Coronary artery (tissue), 2 donors: ENCODE results near the gene MRTFA.

Experiments used
- DNase-seq: peaks from one replicate; pipeline ENCODE4 v3.0.0-alpha.2; 2017; ENCODE audit warnings: low spot score
- H3K27ac ChIP-seq, 2 donors: fragments of 200-600 bp; sonication (generic); one replicate each; pipeline ENCODE4 v1.5.1; 2016 to 2019
- H3K4me3 ChIP-seq: fragments of 200-600 bp; sonication (generic); 2 replicates; pipeline ENCODE4 v1.5.1; 2016; ENCODE audit warnings: mild to moderate bottlenecking, moderate library complexity
- TF ChIP-seq, protein P1 (sequence below): fragments of 200-600 bp; sonication (generic); IDR thresholded peaks from one replicate; pipeline ENCODE4 v1.5.1; 2019; ENCODE audit warnings: antibody characterized with exemption

The MRTFA gene

DNA sequence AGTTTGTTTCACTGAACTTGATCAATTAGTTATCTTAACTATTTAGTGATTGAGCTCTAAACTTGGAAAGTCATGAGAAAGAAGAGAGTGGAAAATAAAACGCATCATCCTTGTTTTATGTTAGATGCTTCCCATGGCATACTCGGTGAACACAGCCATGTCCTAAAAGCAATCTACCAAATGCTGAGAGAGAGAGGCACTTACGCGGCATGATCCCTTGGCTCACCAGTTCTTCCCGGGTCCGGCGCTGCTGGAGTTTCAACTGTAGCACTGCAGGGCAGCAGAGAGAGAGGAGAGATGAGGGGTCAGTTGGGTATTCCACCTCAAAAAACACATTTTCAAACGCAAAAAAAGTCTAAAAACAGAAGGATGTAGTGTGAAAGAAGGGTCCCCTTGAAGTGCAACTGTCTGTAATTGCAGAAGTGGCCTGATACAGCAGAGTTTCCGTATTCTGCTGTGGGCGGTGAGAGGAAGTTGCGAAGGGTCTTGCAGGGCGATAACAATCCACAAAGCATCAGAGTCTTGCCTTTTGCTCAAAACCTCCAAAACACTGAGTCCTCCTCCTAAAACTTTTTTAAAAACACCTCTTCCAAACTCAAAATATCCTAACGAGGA lies 173.4 kb downstream of the MRTFA start:
- TF ChIP-seq, protein P1, sequence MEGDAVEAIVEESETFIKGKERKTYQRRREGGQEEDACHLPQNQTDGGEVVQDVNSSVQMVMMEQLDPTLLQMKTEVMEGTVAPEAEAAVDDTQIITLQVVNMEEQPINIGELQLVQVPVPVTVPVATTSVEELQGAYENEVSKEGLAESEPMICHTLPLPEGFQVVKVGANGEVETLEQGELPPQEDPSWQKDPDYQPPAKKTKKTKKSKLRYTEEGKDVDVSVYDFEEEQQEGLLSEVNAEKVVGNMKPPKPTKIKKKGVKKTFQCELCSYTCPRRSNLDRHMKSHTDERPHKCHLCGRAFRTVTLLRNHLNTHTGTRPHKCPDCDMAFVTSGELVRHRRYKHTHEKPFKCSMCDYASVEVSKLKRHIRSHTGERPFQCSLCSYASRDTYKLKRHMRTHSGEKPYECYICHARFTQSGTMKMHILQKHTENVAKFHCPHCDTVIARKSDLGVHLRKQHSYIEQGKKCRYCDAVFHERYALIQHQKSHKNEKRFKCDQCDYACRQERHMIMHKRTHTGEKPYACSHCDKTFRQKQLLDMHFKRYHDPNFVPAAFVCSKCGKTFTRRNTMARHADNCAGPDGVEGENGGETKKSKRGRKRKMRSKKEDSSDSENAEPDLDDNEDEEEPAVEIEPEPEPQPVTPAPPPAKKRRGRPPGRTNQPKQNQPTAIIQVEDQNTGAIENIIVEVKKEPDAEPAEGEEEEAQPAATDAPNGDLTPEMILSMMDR: no peak
- DNase-seq: no peak
- peak overlapping the region; percentile 30 for H3K4me3 ChIP-seq
- H3K27ac ChIP-seq: peak overlapping the region in 1 of 2 donors; percentile 53

DNA sequence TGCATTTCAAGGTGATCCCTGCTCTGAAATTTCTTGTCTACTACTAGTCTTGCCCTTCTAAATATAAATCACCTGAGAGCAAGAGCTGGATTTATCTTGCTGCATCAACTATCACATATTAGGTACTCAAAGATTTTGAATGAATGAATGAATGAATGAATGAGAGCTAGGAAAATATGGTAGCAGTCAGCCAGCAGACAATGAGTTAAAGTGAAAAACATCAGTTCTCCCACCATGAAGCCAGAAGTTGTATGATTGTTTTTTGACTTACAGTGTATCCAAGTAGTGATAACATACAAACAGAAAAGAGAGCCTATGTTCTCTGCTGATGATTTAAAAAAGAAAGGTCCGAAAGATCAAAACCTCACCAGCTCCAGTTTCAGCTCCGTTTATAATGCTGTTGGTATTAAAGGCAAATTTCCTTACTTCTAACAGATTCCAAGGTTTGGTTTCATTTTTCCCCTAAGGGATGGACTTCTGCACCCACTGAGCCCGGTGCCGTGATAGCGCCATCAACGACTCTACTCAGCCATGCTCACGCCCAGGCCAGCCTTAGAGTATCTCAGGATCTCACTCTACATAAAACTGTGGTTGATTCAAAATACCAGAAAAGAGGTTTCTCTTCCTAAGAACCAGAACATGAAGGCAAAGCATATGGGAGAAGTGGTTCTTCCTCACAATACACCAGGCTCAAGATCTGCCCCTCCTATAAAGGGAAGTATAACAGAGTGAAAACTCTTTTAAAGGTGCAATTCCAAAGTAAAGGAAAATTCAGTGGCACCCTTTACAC lies 174.1 kb downstream of the MRTFA start:
- no peak for DNase-seq
- peak overlapping the region; percentile 30 for H3K4me3 ChIP-seq
- H3K27ac ChIP-seq: no peak overlapping the region
- TF ChIP-seq, protein P1: no peak

DNA sequence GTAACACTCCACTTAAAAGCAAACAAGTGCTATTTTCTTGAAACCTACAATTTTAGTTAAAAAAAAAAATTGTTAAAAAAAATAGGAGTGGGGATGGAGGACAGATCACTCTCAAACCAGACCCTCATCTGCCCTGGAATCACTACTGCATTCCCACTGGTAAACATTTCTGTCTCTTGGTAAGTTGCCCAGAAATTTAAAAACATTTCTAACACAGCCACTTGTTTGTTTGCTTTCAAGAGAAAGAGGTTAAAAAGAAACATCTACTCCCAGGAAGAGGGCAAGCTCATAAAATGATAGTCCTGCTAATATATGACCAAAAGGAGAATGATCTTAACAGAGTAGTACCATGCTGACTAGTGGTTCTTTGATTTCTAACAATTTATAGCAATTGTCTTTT lies 182.8 kb downstream of the MRTFA start:
- TF ChIP-seq, protein P1: no peak
- no peak for DNase-seq
- Histone ChIP-seq H3K4me3 (no peak overlapping the region), H3K27ac (no peak overlapping the region)

DNA sequence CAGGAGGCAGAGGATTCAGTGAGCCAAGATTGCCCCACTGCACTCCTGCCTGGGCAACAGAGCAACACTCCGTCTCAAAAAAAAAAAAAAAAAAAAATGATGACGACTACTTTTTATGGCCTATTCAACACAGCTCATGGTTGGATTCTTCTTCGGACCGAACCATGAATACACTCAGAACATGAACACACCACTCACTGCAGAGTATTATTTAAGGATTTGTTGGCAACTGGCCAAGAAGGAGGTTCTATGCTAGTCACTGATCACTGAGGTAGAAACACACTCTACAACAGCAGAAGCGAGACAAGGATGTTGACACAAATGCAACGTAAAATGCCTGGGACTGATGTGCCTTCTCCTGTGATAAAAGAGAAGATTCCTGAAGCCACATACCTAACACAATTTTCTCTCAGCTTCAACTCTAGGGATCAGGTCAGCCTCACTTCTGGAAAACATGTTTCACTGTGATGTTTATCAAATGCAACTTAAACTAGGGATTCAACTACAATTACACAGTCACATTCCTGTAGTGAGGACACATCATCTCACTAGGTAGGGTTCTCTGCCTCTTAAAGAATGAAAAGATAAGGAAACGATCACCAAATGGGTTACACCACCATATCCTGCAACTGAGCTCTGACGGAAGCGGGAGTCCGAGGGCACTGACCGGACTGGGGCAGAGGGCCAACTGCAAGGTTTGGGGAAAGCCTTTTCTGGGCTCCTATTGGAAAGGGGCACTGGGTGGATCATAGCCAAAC lies 183.6 kb downstream of the MRTFA start:
- Histone ChIP-seq H3K27ac (no peak overlapping the region), H3K4me3 (no peak overlapping the region)
- no peak for DNase-seq
- TF ChIP-seq, protein P1: no peak

DNA sequence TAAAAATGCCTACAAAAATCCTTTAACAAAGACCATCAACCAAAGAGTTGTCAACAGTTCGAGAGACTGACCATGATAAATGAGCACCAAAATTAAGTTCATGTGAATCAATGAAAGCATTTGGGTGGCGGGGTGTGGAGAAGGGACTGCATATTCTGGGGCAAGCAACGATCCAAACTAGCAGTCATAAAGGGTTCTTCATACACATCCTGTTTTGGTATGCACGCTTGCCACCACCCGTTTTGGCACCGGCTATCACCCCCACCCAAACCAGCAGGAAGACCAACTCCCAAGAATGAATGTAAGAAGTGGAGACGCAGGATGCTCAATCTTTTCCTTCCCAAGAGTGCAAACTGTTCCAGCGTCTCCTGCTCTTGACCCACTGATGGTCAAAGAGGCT lies 185.3 kb downstream of the MRTFA start:
- Histone ChIP-seq H3K27ac (peak overlapping the region in 1 of 2 donors; percentile 30), H3K4me3 (no peak overlapping the region)
- TF ChIP-seq, protein P1: no peak

DNA sequence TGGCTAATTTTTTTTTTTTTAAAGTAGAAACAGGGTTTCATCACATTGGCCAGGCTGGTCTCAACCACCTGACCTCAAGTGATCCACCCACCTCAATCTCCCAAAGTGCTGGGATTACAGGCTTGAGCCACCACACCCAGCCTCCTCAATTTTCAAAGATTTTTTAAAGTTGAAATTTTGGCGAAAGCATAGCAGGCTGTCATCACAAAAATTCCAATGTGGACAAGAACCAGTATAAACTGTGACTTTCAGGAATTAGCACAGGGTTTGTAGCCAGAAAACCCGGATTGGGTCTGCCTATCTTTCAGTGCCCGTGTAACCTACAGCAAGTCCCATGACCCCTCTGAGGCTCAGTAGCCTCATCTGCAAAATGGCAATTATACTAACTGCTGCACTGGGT lies 185.9 kb downstream of the MRTFA start:
- DNase-seq: no peak
- peak overlapping the region in 1 of 2 donors; percentile 30 for H3K27ac ChIP-seq
- TF ChIP-seq, protein P1: no peak

More for the DNA sequence above, 185.3 kb downstream of the MRTFA start:
- DNase-seq: no peak

More for the DNA sequence above, 185.9 kb downstream of the MRTFA start:
- no peak overlapping the region for H3K4me3 ChIP-seq
